GM12872 (cell line): Measurements from ENCODE around the gene TRIM39.

Experiments used
- TF ChIP-seq, protein P1 (sequence below): IDR thresholded peaks from 3 replicates; pipeline ENCODE4 v1.5.1; 2011; ENCODE audit warnings: low read depth, mild to moderate bottlenecking, low read length, moderate library complexity; ENCODE audit not compliant: insufficient read depth

TRIM39 gene

DNA sequence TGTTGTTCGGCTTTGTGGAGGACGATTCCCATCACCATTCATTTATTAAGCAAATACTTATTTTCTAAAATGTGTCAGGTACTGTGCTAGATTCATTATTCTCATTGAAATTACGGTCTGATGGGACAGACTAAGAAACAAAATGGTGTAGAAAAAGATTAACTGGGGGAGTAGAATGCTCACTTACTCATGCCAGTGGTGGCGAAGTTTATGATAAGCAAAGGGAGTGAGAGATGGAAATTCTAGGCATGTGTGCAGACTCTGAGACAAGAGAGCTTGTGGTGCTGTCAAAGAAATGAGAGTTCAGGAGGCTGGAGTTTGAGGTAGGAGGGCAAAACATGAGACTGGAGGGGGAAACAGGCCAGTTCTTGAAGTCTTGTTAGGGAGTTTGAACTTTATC lies 19.1 kb downstream of the TRIM39 start:
- TF ChIP-seq, protein P1, sequence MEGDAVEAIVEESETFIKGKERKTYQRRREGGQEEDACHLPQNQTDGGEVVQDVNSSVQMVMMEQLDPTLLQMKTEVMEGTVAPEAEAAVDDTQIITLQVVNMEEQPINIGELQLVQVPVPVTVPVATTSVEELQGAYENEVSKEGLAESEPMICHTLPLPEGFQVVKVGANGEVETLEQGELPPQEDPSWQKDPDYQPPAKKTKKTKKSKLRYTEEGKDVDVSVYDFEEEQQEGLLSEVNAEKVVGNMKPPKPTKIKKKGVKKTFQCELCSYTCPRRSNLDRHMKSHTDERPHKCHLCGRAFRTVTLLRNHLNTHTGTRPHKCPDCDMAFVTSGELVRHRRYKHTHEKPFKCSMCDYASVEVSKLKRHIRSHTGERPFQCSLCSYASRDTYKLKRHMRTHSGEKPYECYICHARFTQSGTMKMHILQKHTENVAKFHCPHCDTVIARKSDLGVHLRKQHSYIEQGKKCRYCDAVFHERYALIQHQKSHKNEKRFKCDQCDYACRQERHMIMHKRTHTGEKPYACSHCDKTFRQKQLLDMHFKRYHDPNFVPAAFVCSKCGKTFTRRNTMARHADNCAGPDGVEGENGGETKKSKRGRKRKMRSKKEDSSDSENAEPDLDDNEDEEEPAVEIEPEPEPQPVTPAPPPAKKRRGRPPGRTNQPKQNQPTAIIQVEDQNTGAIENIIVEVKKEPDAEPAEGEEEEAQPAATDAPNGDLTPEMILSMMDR, result no peak

DNA sequence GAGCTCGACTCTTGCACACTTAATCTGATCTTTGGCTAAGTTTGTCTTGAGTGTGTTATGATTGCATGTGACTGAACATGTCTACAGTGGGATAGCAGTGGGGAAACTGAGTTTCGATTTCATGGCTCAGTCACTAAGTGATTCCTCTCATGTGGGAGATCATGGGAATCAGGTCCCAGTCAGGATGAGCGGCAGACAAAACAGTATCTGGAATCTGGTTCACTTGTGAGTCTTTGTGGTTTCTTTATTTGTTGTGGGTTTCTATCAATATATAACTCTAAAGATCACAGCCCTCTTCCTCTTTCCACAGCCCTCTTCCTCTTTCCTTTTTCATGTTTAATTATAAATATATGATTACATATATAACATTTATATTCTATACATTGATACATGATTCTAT lies 22.2 kb downstream of the TRIM39 start:
- TF ChIP-seq, protein P1, result no peak

DNA sequence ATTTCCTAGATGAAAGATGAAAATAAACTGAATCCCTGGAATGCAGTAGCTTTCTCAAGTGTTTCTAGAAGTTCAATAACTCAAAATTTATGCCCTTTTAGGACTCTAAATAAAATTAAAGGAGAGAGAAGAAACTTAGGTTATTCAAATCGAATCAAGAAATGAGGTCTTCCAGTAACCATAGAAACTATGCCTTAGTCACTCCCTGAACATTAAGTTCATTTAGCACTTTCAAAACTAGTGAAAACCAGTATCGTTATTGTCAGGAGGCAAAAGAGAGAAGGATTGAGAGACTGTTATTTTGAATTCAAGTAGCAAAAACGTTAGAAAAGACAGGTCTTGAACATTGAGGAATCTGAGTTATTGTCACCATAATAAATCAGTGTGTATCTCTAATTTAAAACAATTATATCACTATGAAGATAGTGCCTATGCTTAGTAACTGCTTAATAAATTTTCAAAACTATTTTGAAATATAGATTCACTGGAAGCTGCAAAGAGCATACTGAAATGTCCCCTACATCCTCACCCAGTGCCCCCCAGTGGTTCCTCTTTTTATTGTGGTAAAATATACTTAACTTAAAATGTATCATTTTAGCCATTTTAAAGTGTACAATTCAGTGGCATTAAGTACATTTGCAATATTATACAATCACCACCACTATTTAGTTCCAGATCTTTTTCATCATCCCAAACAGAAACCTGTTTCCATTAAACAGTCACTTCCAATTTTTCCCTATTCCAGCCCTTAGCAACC lies 22.9 kb downstream of the TRIM39 start:
- TF ChIP-seq, protein P1, result no peak

DNA sequence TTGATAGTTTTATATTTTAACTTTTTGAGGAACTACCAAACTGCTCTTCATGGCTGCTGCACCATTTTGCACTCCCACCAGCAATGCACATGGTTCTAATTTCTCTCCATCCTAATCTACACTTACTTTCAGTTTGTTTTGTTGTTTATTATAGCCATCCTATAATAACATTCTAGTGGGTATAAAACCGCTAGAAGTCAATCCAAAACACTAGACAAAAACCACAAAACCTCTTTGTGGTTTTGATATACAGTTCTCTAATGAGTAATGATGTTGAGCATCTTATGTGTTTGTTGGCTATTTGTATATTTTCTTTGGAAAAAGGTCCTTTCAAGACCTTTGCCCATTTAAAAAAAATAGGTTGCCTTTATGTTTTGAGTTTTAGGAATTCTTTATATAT lies 23.8 kb downstream of the TRIM39 start:
- TF ChIP-seq, protein P1, result no peak

DNA sequence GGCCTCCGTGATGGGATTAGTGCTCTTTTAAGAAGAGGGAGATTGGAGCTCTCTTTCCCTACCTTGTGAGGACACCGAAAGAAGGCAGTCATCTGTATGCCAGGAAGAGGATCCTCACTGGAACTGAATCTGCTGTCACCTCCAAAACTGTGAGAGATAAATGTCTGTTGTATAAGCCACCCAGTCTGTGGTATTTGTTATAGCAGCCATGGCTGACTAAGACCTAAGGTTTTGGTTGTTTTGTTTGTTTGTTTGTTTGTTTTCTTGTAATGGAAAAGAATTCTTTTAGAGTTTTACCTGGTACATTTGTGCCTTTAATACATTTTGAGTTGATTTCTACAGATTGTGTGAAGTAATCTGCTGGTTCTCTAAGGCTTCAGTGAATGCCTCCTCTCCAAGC lies 25.8 kb downstream of the TRIM39 start:
- TF ChIP-seq, protein P1, result no peak

DNA sequence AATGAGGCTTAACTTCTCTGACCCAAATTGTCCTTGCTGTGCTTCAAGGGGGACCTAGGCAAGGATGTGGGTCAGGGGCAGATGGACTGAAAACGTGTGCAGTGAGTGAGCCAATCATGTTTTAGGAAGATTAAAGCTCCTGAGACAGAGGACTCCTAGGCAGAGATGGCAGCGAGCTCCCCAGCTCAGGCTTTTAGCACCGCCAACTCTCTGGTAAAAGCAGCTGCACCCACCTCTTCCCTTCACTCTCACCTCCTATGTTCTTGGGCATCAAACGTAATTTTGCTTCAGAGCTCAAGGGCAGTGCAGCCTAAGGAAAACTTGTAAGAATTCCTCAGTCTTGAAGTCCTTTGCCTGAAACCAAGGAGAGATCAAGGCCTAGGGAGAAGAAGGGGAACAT lies 28.6 kb downstream of the TRIM39 start:
- TF ChIP-seq, protein P1, result no peak

DNA sequence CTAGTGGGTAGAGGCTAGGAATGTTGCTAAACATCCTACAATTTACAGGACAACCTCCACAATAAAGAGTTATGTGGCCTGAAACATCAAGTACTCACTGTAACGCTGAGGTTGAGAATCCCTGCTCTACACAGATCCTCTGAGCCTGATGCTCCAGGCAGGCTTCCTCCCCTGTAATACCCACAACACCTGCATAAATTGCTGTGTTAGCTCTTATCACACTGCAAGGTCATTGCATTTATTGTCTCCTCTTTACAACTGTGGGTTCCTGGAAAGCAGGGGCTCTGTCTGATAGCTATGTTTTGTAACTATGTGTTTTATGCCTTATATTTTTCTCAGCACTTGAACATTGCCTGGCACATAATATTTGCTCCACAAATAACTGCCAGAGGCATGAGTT lies 29.8 kb downstream of the TRIM39 start:
- TF ChIP-seq, protein P1, result no peak
